K562 (cell line): ENCODE measurements around the gene PIEZO2. TPM values are rescaled to one million over a fixed set of nuclear protein-coding genes. Genes with fewer than 3 reads are reported as not detected.

ENCODE experiments used
- ATAC-seq: fragments of 200-7000 bp; cut with Tn5 transposase; 3 replicates; pipeline ENCODE4 v1.9.1; 2020; ENCODE audit warnings: moderate library complexity
- BruUV-seq: library from RNA; stranded (reverse); fragments of 400-500 nt; replicated peaks from 2 replicates; lab custom pipeline; 2021; lab: Mats Ljungman, UMichigan
- CTCF ChIA-PET: fragments of 300-600 bp; formaldehyde crosslinking; extraction: SDS; loops from one replicate; lab custom pipeline; 2021; ENCODE audit warnings: low intra/inter-chr PET ratio; lab: Yijun Ruan, JAX
- POLR2A ChIA-PET: fragments of 300-600, 350-650 bp; sonication (Branson Sonifier 250); formaldehyde crosslinking; extraction: SDS; loops from one replicate; lab custom pipeline; 2021; ENCODE audit warnings: antibody characterized with exemption, inconsistent platforms; lab: Yijun Ruan, JAX
- DNase-seq, 4 experiments: peaks; one replicate each; pipeline versions ENCODE4 v3.0.0 to v3.0.0-alpha.2; 2011 to 2018; ENCODE audit warnings: low spot score in 3 of 4, mixed read lengths in 3 of 4; ENCODE audit errors: extremely low read depth in 1 of 4
- FAIRE-seq: peaks from 2 replicates; lab custom pipeline; 2011; peaks lifted over from hg19 to GRCh38; lab: Jason Lieb, UNC
- H2AFZ ChIP-seq: 2 replicates; pipeline ENCODE4 v1.6.0; 2011; ENCODE audit warnings: low read depth, low read length, control low read depth, inconsistent platforms
- H3K27ac ChIP-seq: fragments of 200-600 bp; 3 replicates; pipeline ENCODE4 v1.8.0; 2011; ENCODE audit warnings: low read depth, mild to moderate bottlenecking, control low read depth, inconsistent platforms, low read length, moderate library complexity, mixed read lengths; ENCODE audit errors: extremely low read depth
- H3K27me3 ChIP-seq, 2 experiments: fragments of 300-600 bp in 1 of 2; 2 replicates in 1 of 2; 3 replicates in 1 of 2; pipeline versions ENCODE4 v1.6.0 to v1.8.0; 2011; ENCODE audit warnings: inconsistent platforms in 2 of 2, low read length in 2 of 2, mild to moderate bottlenecking in 1 of 2, mixed read lengths in 1 of 2, moderate library complexity in 1 of 2; ENCODE audit not compliant: control insufficient read depth in 2 of 2, insufficient read depth in 2 of 2
- H3K36me3 ChIP-seq: fragments of 300-600 bp; 3 replicates; pipeline ENCODE4 v1.8.0; 2011; ENCODE audit warnings: mild to moderate bottlenecking, low read length, inconsistent platforms; ENCODE audit not compliant: control insufficient read depth, insufficient read depth
- H3K4me1 ChIP-seq, 2 experiments: fragments of 200-600 bp in 1 of 2; replicated peaks in 1 of 2; 2 replicates in 1 of 2; 3 replicates in 1 of 2; pipeline versions ENCODE4 v1.5.1 to v1.8.0; 2011; ENCODE audit warnings: inconsistent platforms in 2 of 2, low read length in 2 of 2, mild to moderate bottlenecking in 1 of 2, mixed read lengths in 1 of 2, moderate library complexity in 1 of 2; ENCODE audit not compliant: control insufficient read depth in 2 of 2, insufficient read depth in 2 of 2
- H3K4me2 ChIP-seq: 2 replicates; pipeline ENCODE4 v1.6.1; 2011; ENCODE audit warnings: low read length, control low read depth, inconsistent platforms, mixed read lengths; ENCODE audit not compliant: insufficient read depth
- H3K4me3 ChIP-seq: fragments of 200-600 bp; sonication (generic), shearing (Covaris generic); 2 replicates; pipeline ENCODE4 v1.5.1; 2016; ENCODE audit warnings: control low read depth, inconsistent platforms
- H3K79me2 ChIP-seq: fragments of 200-600 bp; 3 replicates; pipeline ENCODE4 v1.8.0; 2011; ENCODE audit warnings: low read length, inconsistent platforms; ENCODE audit not compliant: control insufficient read depth, insufficient read depth
- H3K9ac ChIP-seq, 2 experiments: 2 replicates each; pipeline versions ENCODE4 v1.6.0 to v1.6.1; 2011; ENCODE audit warnings: low read depth in 2 of 2, low read length in 2 of 2, control low read depth in 1 of 2, inconsistent platforms in 1 of 2, mild to moderate bottlenecking in 1 of 2, mixed read lengths in 1 of 2; ENCODE audit not compliant: insufficient read depth in 1 of 2
- H3K9me1 ChIP-seq: one replicate; pipeline ENCODE4 v1.6.0; 2011; ENCODE audit warnings: inconsistent platforms, mild to moderate bottlenecking, low read length, moderate library complexity; ENCODE audit not compliant: control insufficient read depth, insufficient read depth
- H3K9me3 ChIP-seq: replicated peaks from 2 replicates; pipeline ENCODE4 v1.5.1; 2011; ENCODE audit warnings: low read depth, low read length, inconsistent platforms; ENCODE audit not compliant: control insufficient read depth, insufficient read depth
- H4K20me1 ChIP-seq: replicated peaks from 2 replicates; pipeline ENCODE4 v1.6.1; 2011; ENCODE audit warnings: low read length, inconsistent platforms, mixed read lengths; ENCODE audit not compliant: control insufficient read depth, insufficient read depth
- C11orf30 ChIP-seq: fragments of 450-650 bp; IDR thresholded peaks from 2 replicates; pipeline ENCODE4 v1.6.1; 2016; ENCODE audit warnings: low read depth, mild to moderate bottlenecking
- CHAMP1 ChIP-seq: fragments of 450-650 bp; IDR thresholded peaks from 2 replicates; pipeline ENCODE4 v1.6.1; 2016; ENCODE audit warnings: mild to moderate bottlenecking
- CTBP1 ChIP-seq: fragments of 450-650 bp; IDR thresholded peaks from 2 replicates; pipeline ENCODE4 v1.6.1; 2016; ENCODE audit warnings: borderline replicate concordance
- E2F1 ChIP-seq: sonication (generic); formaldehyde crosslinking; IDR thresholded peaks from 2 replicates; pipeline ENCODE4 v1.8.1; 2023; ENCODE audit warnings: mild to moderate bottlenecking, missing genetic modification reagents, moderate library complexity
- EZH2 ChIP-seq: IDR thresholded peaks from 2 replicates; pipeline ENCODE4 v1.6.1; 2012; ENCODE audit warnings: low read depth, mild to moderate bottlenecking, inconsistent platforms, low read length, borderline replicate concordance
- FOXK2 ChIP-seq, 2 experiments: fragments of 450-650 bp; IDR thresholded peaks in 1 of 2; conservative IDR thresholded peaks in 1 of 2; 2 replicates each; pipeline ENCODE4 v1.6.1; 2016; ENCODE audit warnings: low read depth in 2 of 2, mild to moderate bottlenecking in 1 of 2
- FOXP4 ChIP-seq: sonication (generic); formaldehyde crosslinking; IDR thresholded peaks from 2 replicates; pipeline ENCODE4 v1.8.0; 2022; ENCODE audit warnings: mild to moderate bottlenecking, missing genetic modification reagents, borderline replicate concordance
- RHOXF2B ChIP-seq: fragments of 250-450 bp; sonication (Bioruptor Pico); conservative IDR thresholded peaks from 2 replicates; pipeline ENCODE4 v1.5.1; 2021
- RUNX1 ChIP-seq: sonication (generic); IDR thresholded peaks from 2 replicates; pipeline ENCODE4 v1.6.1; 2016; ENCODE audit warnings: antibody characterized with exemption, low read depth
- TRIM25 ChIP-seq: fragments of 450-650 bp; IDR thresholded peaks from 2 replicates; pipeline ENCODE4 v1.7.0; 2016; ENCODE audit warnings: borderline replicate concordance
- ZHX1 ChIP-seq: fragments of 150-350 bp; conservative IDR thresholded peaks from 2 replicates; pipeline ENCODE4 v1.6.1; 2014; ENCODE audit warnings: low read length
- ZNF699 ChIP-seq: fragments of 250-450 bp; sonication (Bioruptor Pico); IDR thresholded peaks from 2 replicates; pipeline ENCODE4 v1.8.0; 2021; ENCODE audit warnings: mild to moderate bottlenecking, moderate library complexity; ENCODE audit not compliant: insufficient replicate concordance
- WGBS: fragments of 100-300 bp; shearing (Covaris generic); methylation state at CpG from one replicate; pipeline ENCODE4 v1.1.6; 2016; ENCODE audit warnings: low coverage, mixed read lengths; ENCODE audit not compliant: insufficient coverage; ENCODE audit errors: missing lambda C conversion rate; 5-methylcytosine and 5-hydroxymethylcytosine counted together
- in situ Hi-C: fragments of 300-500 bp; cut with MboI; formaldehyde crosslinking; loops from 4 replicates; pipeline ENCODE4 v1.15.0; 2018; ENCODE audit warnings: inconsistent platforms, mixed read lengths
- intact Hi-C: fragments of 100-400 bp; cut with micrococcal nuclease; formaldehyde crosslinking; loops from 2 replicates; pipeline ENCODE4 v1.14.2; 2022
- polyA plus RNA-seq, 8 experiments: library from polyadenylated mRNA; depleted of rRNA in 4 of 8; stranded (reverse) in 5 of 8; unstranded in 3 of 8; fragments of >200 nt; fragmentation: Nextera tagmentation in 2 of 8; fragmentation: Illumina TruSeq in 1 of 8; extraction: Ambion mirVana in 2 of 8; extraction: Trizol in 1 of 8; gene quantifications; 2 replicates each; pipeline versions ENCODE4 v1.2.1 to v1.2.3, GENCODE V29; 2011 to 2014; ENCODE audit warnings: inconsistent platforms in 1 of 8, missing spikeins in 1 of 8
- total RNA-seq, 7 experiments: library from RNA; depleted of rRNA in 6 of 7; stranded (reverse); fragments of >200 nt in 6 of 7; fragmentation: Illumina TruSeq in 2 of 7; extraction: Trizol in 2 of 7; gene quantifications; 2 replicates each; pipeline versions ENCODE4 v1.2.1 to v1.2.3, GENCODE V29; 2011 to 2021; ENCODE audit warnings: low replicate concordance in 1 of 7

PIEZO2 gene
- total and polyA plus RNA-seq, 9 of the 15 experiments (the other 6 are each of a cell fraction or from before 2014, with no cell fraction given), result 0.54 to 4.1 (median 2.0) TPM

- no peak overlapping the region for H3K9ac ChIP-seq
- H2AFZ ChIP-seq, result no peak overlapping the region
- no peak overlapping the region for H3K27ac ChIP-seq
- H3K36me3 ChIP-seq, result no peaks in the 10 kb centered on the region
- no TSS peak for BruUV-seq
- H3K9me3 ChIP-seq, result no peaks in the 10 kb centered on the region
- H3K4me1 ChIP-seq, result no peaks in the 10 kb centered on the region
- H3K4me2 ChIP-seq, result no peak overlapping the region
- intact Hi-C loops, result no loop called here
- H3K27me3 ChIP-seq, result peaks cover 0 to 7% of the 10 kb centered on the region in 2 experiments; a peak in 2 of 5 replicates
- WGBS, result 3% methylated on average over 6 of the region's 7 CpGs
- ChIA-PET CTCF (no interaction called here), POLR2A (interaction anchor here (0.6 to 1.1 kb wide), 2 partner anchors 14 to 540 kb away, joined by 3 read pairs; no protein-coding TSS in a partner anchor)
- in situ Hi-C loops, result no loop called here
- H3K9me1 ChIP-seq, result no peaks in the 10 kb centered on the region
- no peak overlapping the region for H3K4me3 ChIP-seq
- DNase-seq (no peak), FAIRE-seq (no peak), ATAC-seq (no peak)
- no peaks in the 10 kb centered on the region for H4K20me1 ChIP-seq
- no peaks in the 10 kb centered on the region for H3K79me2 ChIP-seq
- TF ChIP-seq FOXK2 (conservative IDR thresholded peaks at IDR 0.05 in 1 of 2, IDR thresholded peaks at IDR 0.05 in 1 of 2; ENCODE audit: low read depth in 2 of 2), result no peak
- TF ChIP-seq C11orf30, result no peak
- TF ChIP-seq ZNF699 (CRISPR knock-in tag), result no peak
- no peak for TF ChIP-seq FOXP4
- no peak for TF ChIP-seq RHOXF2B (CRISPR knock-in tag)
- TF ChIP-seq CHAMP1, result no peak
- no peak for TF ChIP-seq EZH2
- TF ChIP-seq TRIM25, result no peak
- TF ChIP-seq ZHX1, result no peak
- no peak for TF ChIP-seq CTBP1
- TF ChIP-seq E2F1 (CRISPR knock-in tag), result no peak
- TF ChIP-seq RUNX1, result no peak
These were observed 12.0 kb downstream of the PIEZO2 start for GRCh38 chr18:11137400-11137799.
